PC-3 (cell line): ENCODE measurements around the gene HELLS.

Source experiments
- CTCF ChIP-seq: fragments of 300-600 bp; sonication (generic); conservative IDR thresholded peaks from 2 replicates; pipeline ENCODE4 v1.5.1; 2017; ENCODE audit warnings: antibody characterized with exemption, low read depth, mild to moderate bottlenecking, low read length
- EZH2 ChIP-seq: fragments of 300-600 bp; sonication (generic); IDR thresholded peaks from one replicate; pipeline ENCODE4 v1.6.1; 2017; ENCODE audit warnings: antibody characterized with exemption, mild to moderate bottlenecking, low read length; ENCODE audit not compliant: unreplicated experiment

- no peak for TF ChIP-seq EZH2
- TF ChIP-seq CTCF: no peak
These were observed 85.7 kb downstream of the HELLS start for GRCh38 chr10:94631077-94631875.
